Measurements from ENCODE around the gene CD2BP2. TPM values are rescaled to one million over a fixed set of nuclear protein-coding genes. Genes with fewer than 3 reads are reported as not detected.

Gene CD2BP2
- total and polyA plus RNA-seq, 2 donors (not counting 1 experiment from before 2014, with no cell fraction given) = 35.2 to 45.5 TPM

DNA sequence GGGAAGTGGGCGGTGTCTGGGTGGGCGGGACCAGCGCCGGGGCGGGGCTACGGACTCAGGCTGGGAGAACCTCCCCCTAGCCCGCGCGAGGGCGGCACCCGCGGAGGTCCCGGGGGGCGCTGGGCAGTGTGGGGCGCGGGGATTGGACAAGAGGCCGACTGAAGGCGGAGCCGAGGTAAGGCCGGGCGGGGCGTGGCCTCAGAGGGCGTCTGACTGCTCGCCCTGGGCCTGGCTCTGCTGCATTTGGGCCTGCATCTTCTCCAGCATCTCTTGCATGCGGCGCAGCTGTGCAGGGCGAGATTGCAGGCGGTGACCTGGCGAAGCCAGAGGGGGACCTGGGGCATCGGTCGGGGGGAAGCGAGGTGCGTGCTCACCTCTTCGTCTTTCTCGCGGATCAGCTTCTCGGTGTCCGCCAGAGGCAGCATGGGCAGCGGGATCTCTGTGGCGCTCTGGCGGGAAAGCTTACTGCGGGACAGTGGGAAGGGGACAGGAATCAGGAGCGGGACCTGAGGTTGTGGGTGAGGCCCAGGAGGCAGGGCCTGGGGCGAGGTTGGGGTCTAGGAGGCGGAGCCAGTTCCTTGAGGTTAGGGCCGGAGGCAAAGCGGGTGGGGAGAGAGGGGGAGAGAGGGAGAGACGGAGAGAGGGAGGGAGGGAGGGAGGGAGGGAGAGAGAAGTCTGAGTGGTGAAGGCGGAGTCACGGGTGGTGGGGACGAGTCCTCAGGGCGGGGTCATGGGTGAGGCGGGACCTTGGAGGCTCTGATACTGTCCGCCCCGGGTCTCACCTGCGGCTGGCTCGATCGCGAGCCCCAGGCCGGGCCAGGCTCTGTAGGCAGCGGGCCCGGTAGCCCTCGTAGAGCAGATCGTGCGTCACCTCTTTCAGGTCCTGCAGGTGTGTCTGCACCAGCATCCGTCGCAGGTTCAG lies 23.4 kb upstream of the CD2BP2 start:
- peak overlapping the region; percentile 50 for H2AFZ ChIP-seq (ENCODE audit: low read length)
- no peak for TF ChIP-seq EZH2 (IDR thresholded peaks at IDR 0.05; ENCODE audit: low read length, missing control alignments)
- TF ChIP-seq, protein P1, sequence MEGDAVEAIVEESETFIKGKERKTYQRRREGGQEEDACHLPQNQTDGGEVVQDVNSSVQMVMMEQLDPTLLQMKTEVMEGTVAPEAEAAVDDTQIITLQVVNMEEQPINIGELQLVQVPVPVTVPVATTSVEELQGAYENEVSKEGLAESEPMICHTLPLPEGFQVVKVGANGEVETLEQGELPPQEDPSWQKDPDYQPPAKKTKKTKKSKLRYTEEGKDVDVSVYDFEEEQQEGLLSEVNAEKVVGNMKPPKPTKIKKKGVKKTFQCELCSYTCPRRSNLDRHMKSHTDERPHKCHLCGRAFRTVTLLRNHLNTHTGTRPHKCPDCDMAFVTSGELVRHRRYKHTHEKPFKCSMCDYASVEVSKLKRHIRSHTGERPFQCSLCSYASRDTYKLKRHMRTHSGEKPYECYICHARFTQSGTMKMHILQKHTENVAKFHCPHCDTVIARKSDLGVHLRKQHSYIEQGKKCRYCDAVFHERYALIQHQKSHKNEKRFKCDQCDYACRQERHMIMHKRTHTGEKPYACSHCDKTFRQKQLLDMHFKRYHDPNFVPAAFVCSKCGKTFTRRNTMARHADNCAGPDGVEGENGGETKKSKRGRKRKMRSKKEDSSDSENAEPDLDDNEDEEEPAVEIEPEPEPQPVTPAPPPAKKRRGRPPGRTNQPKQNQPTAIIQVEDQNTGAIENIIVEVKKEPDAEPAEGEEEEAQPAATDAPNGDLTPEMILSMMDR (conservative IDR thresholded peaks at IDR 0.05 in 1 of 2, IDR thresholded peaks at IDR 0.05 in 1 of 2; ENCODE audit: low read depth in 1 of 2, low read length in 2 of 2) = peak in 1 of 2 donors; percentile 23
- no peaks in the 10 kb centered on the region for H3K36me3 ChIP-seq (ENCODE audit: control insufficient read depth, insufficient read depth, low read length)
- peak overlapping the region; percentile 64 to 77 (median 72) for H3K4me3 ChIP-seq (replicated peaks in 1 of 4; ENCODE audit: control extremely low read depth in 1 of 4, insufficient read depth in 1 of 4, low read depth in 3 of 4, low read length in 4 of 4)
- H3K27me3 ChIP-seq (ENCODE audit: control insufficient read depth, insufficient read depth, low read length) = no peaks in the 10 kb centered on the region
- peaks cover 9% of the 10 kb centered on the region for H3K4me1 ChIP-seq (ENCODE audit: control insufficient read depth, extremely low read depth, insufficient read depth, low read length)
- H3K9me3 ChIP-seq (ENCODE audit: control insufficient read depth, insufficient read depth, low read depth, low read length) = no peaks in the 10 kb centered on the region
- peak overlapping the region; percentile 98 for H3K4me2 ChIP-seq (ENCODE audit: extremely low read depth, insufficient read depth, low read length)
- H3K79me2 ChIP-seq (ENCODE audit: control insufficient read depth, insufficient read depth, low read length) = peaks cover 3% of the 10 kb centered on the region
- DNase-seq (ENCODE audit: low read depth in 2 of 2) = peak; percentile 96 to 97
- H4K20me1 ChIP-seq (ENCODE audit: control insufficient read depth, extremely low read depth, insufficient read depth, low read length) = no peaks in the 10 kb centered on the region
- H3K27ac ChIP-seq (ENCODE audit: insufficient read depth, low read length) = peak overlapping the region; percentile 91
- peak overlapping the region; percentile 78 for H3K9ac ChIP-seq (ENCODE audit: insufficient read depth, low read length)

DNA sequence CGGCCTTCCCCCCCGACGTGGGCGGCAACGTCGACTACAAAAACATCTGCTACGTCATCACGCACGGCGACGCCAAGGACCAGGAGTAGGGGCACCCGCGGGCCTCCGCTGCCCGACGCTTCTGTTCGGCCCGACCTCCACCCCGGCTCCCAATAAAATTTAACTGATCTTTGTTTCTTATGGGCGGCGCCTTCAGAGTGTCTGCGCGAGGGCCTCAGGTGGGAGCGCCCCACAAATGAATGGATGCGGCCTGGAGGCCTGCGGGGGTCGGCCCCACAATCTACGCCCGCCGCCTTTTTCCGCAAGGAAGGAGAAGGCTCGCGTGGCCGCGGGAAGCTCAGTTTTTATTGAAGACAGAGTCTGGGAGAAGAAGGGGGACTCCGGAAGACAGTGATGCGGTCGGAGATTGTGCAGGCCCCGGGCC lies 22.7 kb upstream of the CD2BP2 start:
- Histone ChIP-seq H3K79me2 (ENCODE audit: control insufficient read depth, insufficient read depth, low read length) (peaks cover 3% of the 10 kb centered on the region), H3K4me3 (replicated peaks in 1 of 4; ENCODE audit: control extremely low read depth in 1 of 4, insufficient read depth in 1 of 4, low read depth in 3 of 4, low read length in 4 of 4) (peak overlapping the region; percentile 25 to 75 (median 52)), H4K20me1 (ENCODE audit: control insufficient read depth, extremely low read depth, insufficient read depth, low read length) (no peaks in the 10 kb centered on the region), H3K27ac (ENCODE audit: insufficient read depth, low read length) (peak overlapping the region; percentile 91), H3K27me3 (ENCODE audit: control insufficient read depth, insufficient read depth, low read length) (no peaks in the 10 kb centered on the region), H3K36me3 (ENCODE audit: control insufficient read depth, insufficient read depth, low read length) (no peaks in the 10 kb centered on the region), H3K9me3 (ENCODE audit: control insufficient read depth, insufficient read depth, low read depth, low read length) (no peaks in the 10 kb centered on the region), H3K9ac (ENCODE audit: insufficient read depth, low read length) (peak overlapping the region; percentile 78), H3K4me1 (ENCODE audit: control insufficient read depth, extremely low read depth, insufficient read depth, low read length) (peaks cover 9% of the 10 kb centered on the region), H3K4me2 (ENCODE audit: extremely low read depth, insufficient read depth, low read length) (peak overlapping the region; percentile 64), H2AFZ (ENCODE audit: low read length) (peak overlapping the region; percentile 88)
- no peak for TF ChIP-seq EZH2 (IDR thresholded peaks at IDR 0.05; ENCODE audit: low read length, missing control alignments)
- TF ChIP-seq, protein P1 (conservative IDR thresholded peaks at IDR 0.05 in 1 of 2, IDR thresholded peaks at IDR 0.05 in 1 of 2; ENCODE audit: low read depth in 1 of 2, low read length in 2 of 2) = no peak
- DNase-seq (ENCODE audit: low read depth in 2 of 2) = peak; percentile 87 to 92

DNA sequence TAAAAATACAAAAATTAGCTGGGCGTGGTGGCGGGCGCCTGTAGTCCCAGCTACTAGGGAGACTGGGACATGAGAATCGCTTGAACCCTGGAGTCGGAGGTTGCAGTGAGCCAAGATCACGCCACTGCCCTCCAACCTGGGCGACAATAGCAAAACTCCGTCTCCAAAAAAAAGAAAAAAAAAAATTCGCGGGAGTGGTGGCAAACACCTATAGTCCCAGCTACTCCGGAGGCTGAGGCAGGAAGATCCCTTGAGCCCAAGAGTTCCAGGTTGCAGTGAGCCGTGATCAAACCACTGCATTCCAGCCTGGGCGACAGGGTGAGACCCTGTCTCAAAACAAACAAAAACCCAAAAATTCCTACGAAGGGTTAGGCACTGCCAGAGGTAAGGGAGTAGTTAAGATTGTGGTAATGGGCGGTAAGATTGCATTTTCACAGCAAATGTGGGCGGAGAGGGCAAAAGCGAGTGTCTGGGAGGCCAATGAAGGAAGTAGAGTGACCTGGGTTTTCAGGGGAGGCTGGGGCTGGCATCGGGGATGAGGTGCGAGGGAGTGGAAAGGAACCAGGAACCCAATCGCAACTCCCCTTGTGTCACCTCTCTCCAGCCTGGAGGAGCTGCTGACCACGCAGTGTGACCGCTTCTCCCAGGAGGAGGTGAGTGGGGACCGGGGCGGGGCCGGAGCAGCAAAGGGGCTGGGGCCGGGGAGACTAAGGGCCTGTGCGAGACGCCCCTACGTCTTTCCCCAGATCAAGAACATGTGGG lies 22.1 kb upstream of the CD2BP2 start:
- H3K4me2 ChIP-seq (ENCODE audit: extremely low read depth, insufficient read depth, low read length) = peak overlapping the region; percentile 64
- H3K27me3 ChIP-seq (ENCODE audit: control insufficient read depth, insufficient read depth, low read length) = no peaks in the 10 kb centered on the region
- H3K4me3 ChIP-seq (replicated peaks in 1 of 4; ENCODE audit: control extremely low read depth in 1 of 4, insufficient read depth in 1 of 4, low read depth in 3 of 4, low read length in 4 of 4) = peak overlapping the region in 3 of 4 experiments; percentile 45 to 75 (median 58)
- H3K4me1 ChIP-seq (ENCODE audit: control insufficient read depth, extremely low read depth, insufficient read depth, low read length) = peaks cover 9% of the 10 kb centered on the region
- peak overlapping the region; percentile 91 for H3K27ac ChIP-seq (ENCODE audit: insufficient read depth, low read length)
- H4K20me1 ChIP-seq (ENCODE audit: control insufficient read depth, extremely low read depth, insufficient read depth, low read length) = no peaks in the 10 kb centered on the region
- H3K9ac ChIP-seq (ENCODE audit: insufficient read depth, low read length) = peak overlapping the region; percentile 78
- H3K79me2 ChIP-seq (ENCODE audit: control insufficient read depth, insufficient read depth, low read length) = peaks cover 3% of the 10 kb centered on the region
- peak overlapping the region; percentile 88 for H2AFZ ChIP-seq (ENCODE audit: low read length)
- TF ChIP-seq EZH2 (IDR thresholded peaks at IDR 0.05; ENCODE audit: low read length, missing control alignments) = no peak
- TF ChIP-seq, protein P1 (conservative IDR thresholded peaks at IDR 0.05 in 1 of 2, IDR thresholded peaks at IDR 0.05 in 1 of 2; ENCODE audit: low read depth in 1 of 2, low read length in 2 of 2) = no peak
- DNase-seq (ENCODE audit: low read depth in 2 of 2) = no peak
- no peaks in the 10 kb centered on the region for H3K9me3 ChIP-seq (ENCODE audit: control insufficient read depth, insufficient read depth, low read depth, low read length)
- H3K36me3 ChIP-seq (ENCODE audit: control insufficient read depth, insufficient read depth, low read length) = no peaks in the 10 kb centered on the region
